Keratinocyte (primary cell): ENCODE results near the gene TCF15. TPM values are rescaled to one million over a fixed set of nuclear protein-coding genes. Genes with fewer than 3 reads are reported as not detected.

ENCODE experiments used
- DNase-seq: peaks from one replicate; pipeline ENCODE4 v3.0.0-alpha.2; 2011; ENCODE audit warnings: low read depth, missing footprints, low spot score
- FAIRE-seq: peaks from 2 replicates; lab custom pipeline; 2011; peaks lifted over from hg19 to GRCh38; lab: Jason Lieb, UNC
- H2AFZ ChIP-seq: 2 replicates; pipeline ENCODE4 v1.6.0; 2012; ENCODE audit warnings: low read length, control low read depth, inconsistent platforms; ENCODE audit not compliant: control insufficient read depth
- H3K27ac ChIP-seq: 2 replicates; pipeline ENCODE4 v1.5.1; 2011; ENCODE audit warnings: low read length; ENCODE audit not compliant: control insufficient read depth, insufficient read depth
- H3K27me3 ChIP-seq: 3 replicates; pipeline ENCODE4 v1.6.0; 2011; ENCODE audit warnings: low read length; ENCODE audit not compliant: control insufficient read depth, insufficient read depth; ENCODE audit errors: extremely low read depth
- H3K36me3 ChIP-seq, 2 experiments: 2 replicates in 1 of 2; 3 replicates in 1 of 2; pipeline ENCODE4 v1.5.1; 2011; ENCODE audit warnings: low read length in 2 of 2, mild to moderate bottlenecking in 1 of 2; ENCODE audit not compliant: control insufficient read depth in 2 of 2, insufficient read depth in 2 of 2; ENCODE audit errors: extremely low read depth in 1 of 2
- H3K4me1 ChIP-seq: 3 replicates; pipeline ENCODE4 v1.5.1; 2011; ENCODE audit warnings: low read length; ENCODE audit not compliant: control insufficient read depth, insufficient read depth; ENCODE audit errors: extremely low read depth
- H3K4me2 ChIP-seq: 3 replicates; pipeline ENCODE4 v1.6.0; 2011; ENCODE audit warnings: low read depth, low read length; ENCODE audit not compliant: control insufficient read depth, insufficient read depth; ENCODE audit errors: extremely low read depth
- H3K4me3 ChIP-seq, 3 experiments: fragments of 200-600 bp in 1 of 3; sonication (generic) in 1 of 3; 2 replicates in 2 of 3; 3 replicates in 1 of 3; pipeline ENCODE4 v1.5.1; 2011 to 2016; ENCODE audit warnings: low read length in 3 of 3, mild to moderate bottlenecking in 3 of 3, control low read depth in 2 of 3, inconsistent platforms in 1 of 3, low read depth in 1 of 3, mixed read lengths in 1 of 3, mixed run types in 1 of 3, moderate library complexity in 1 of 3; ENCODE audit not compliant: control insufficient read depth in 2 of 3, insufficient read depth in 2 of 3; ENCODE audit errors: extremely low read depth in 1 of 3
- H3K79me2 ChIP-seq: 2 replicates; pipeline ENCODE4 v1.6.0; 2012; ENCODE audit warnings: low read length; ENCODE audit not compliant: control insufficient read depth, insufficient read depth
- H3K9ac ChIP-seq: 3 replicates; pipeline ENCODE4 v1.6.0; 2011; ENCODE audit warnings: low read length; ENCODE audit not compliant: control insufficient read depth, insufficient read depth; ENCODE audit errors: extremely low read depth
- H3K9me1 ChIP-seq: 3 replicates; pipeline ENCODE4 v1.6.0; 2011; ENCODE audit warnings: low read length; ENCODE audit not compliant: control insufficient read depth, insufficient read depth; ENCODE audit errors: extremely low read depth
- H3K9me3 ChIP-seq: 2 replicates; pipeline ENCODE4 v1.5.1; 2012; ENCODE audit warnings: low read depth, low read length; ENCODE audit not compliant: control insufficient read depth
- H4K20me1 ChIP-seq: 3 replicates; pipeline ENCODE4 v1.6.0; 2011; ENCODE audit warnings: low read length; ENCODE audit not compliant: control insufficient read depth, insufficient read depth; ENCODE audit errors: extremely low read depth
- CTCF ChIP-seq, 3 experiments: IDR thresholded peaks in 1 of 3; conservative IDR thresholded peaks in 1 of 3; optimal IDR thresholded peaks in 1 of 3; 2 replicates in 2 of 3; 3 replicates in 1 of 3; pipeline versions ENCODE3 to v1.5.1; 2011; ENCODE audit warnings: low read length in 3 of 3, mild to moderate bottlenecking in 3 of 3, moderate library complexity in 2 of 3, control low read depth in 1 of 3, inconsistent platforms in 1 of 3; ENCODE audit not compliant: insufficient read depth in 2 of 3; ENCODE audit errors: extremely low read depth in 1 of 3
- EZH2 ChIP-seq: IDR thresholded peaks from one replicate; pipeline ENCODE4 v1.6.1; 2012; ENCODE audit warnings: inconsistent platforms, mild to moderate bottlenecking, low read length, moderate library complexity
- dilution Hi-C: fragments of 300-500 bp; cut with MboI; formaldehyde crosslinking; loops from one replicate; pipeline ENCODE4 v1.7.0; 2020; ENCODE audit warnings: low sequenced_read_pairs; ENCODE audit not compliant: extremely low pct_ligation_motif_present
- polyA plus RNA-seq, 5 experiments: library from polyadenylated mRNA; depleted of rRNA in 3 of 5; stranded (reverse) in 3 of 5; stranded (forward) in 1 of 5; unstranded in 1 of 5; fragments of >200 nt; gene quantifications; 1 replicate in 1 of 5; 2 replicates in 3 of 5; 3 replicates in 1 of 5; pipeline versions ENCODE4 v1.2.1 to v1.2.3, GENCODE V29; 2011 to 2012; ENCODE audit warnings: missing spikeins in 2 of 5, low read depth in 1 of 5, low replicate concordance in 1 of 5

TCF15 gene
- polyA plus RNA-seq, 1 donor (not counting 4 experiments of a cell fraction or from before 2014, with no cell fraction given): not detected

- Histone ChIP-seq H4K20me1 (no peaks in the 10 kb centered on the region), H3K9me1 (no peaks in the 10 kb centered on the region), H3K27ac (no peak overlapping the region), H3K9me3 (no peaks in the 10 kb centered on the region), H3K4me1 (no peaks in the 10 kb centered on the region), H3K9ac (no peak overlapping the region), H2AFZ (no peak overlapping the region), H3K4me3 (no peak overlapping the region), H3K79me2 (no peaks in the 10 kb centered on the region), H3K27me3 (peaks cover 19% of the 10 kb centered on the region), H3K4me2 (no peak overlapping the region), H3K36me3 (no peaks in the 10 kb centered on the region)
- dilution Hi-C loops: no loop called here
- TF ChIP-seq CTCF (optimal IDR thresholded peaks at IDR 0.05 in 1 of 3, IDR thresholded peaks at IDR 0.05 in 1 of 3, conservative IDR thresholded peaks at IDR 0.05 in 1 of 3; ENCODE audit: extremely low read depth in 1 of 3, insufficient read depth in 2 of 3, low read length in 3 of 3): no peak
- TF ChIP-seq EZH2: no peak
- FAIRE-seq (no peak), DNase-seq (no peak)
These were observed 11.1 kb upstream of the TCF15 start for GRCh38 chr20:621125-621756.

GRCh38 chr20:620246-620645, 10.1 kb upstream of the TCF15 start:
- H3K27ac ChIP-seq: no peak overlapping the region
- H2AFZ ChIP-seq: no peak overlapping the region
- peaks cover 19% of the 10 kb centered on the region for H3K27me3 ChIP-seq
- no peaks in the 10 kb centered on the region for H4K20me1 ChIP-seq
- FAIRE-seq (no peak), DNase-seq (no peak)
- no peak overlapping the region for H3K9ac ChIP-seq
- H3K4me3 ChIP-seq: no peak overlapping the region
- H3K9me1 ChIP-seq: no peaks in the 10 kb centered on the region
- dilution Hi-C loops: no loop called here
- H3K4me1 ChIP-seq: no peaks in the 10 kb centered on the region
- no peaks in the 10 kb centered on the region for H3K36me3 ChIP-seq
- no peak for TF ChIP-seq CTCF (optimal IDR thresholded peaks at IDR 0.05 in 1 of 3, IDR thresholded peaks at IDR 0.05 in 1 of 3, conservative IDR thresholded peaks at IDR 0.05 in 1 of 3; ENCODE audit: extremely low read depth in 1 of 3, insufficient read depth in 2 of 3, low read length in 3 of 3)
- no peak for TF ChIP-seq EZH2
- no peak overlapping the region for H3K4me2 ChIP-seq
- H3K79me2 ChIP-seq: no peaks in the 10 kb centered on the region
- H3K9me3 ChIP-seq: no peaks in the 10 kb centered on the region
